Left renal cortex interstitium (tissue), 4 donors: ENCODE data around the gene RFX3. TPM values are rescaled to one million over a fixed set of nuclear protein-coding genes. Genes with fewer than 3 reads are reported as not detected.

Experiments
- DNase-seq, 4 donors: peaks; one replicate each; pipeline ENCODE4 v3.0.0-alpha.2; 2013; ENCODE audit warnings: low read depth in 4 of 4, low spot score in 2 of 4, missing footprints in 1 of 4
- polyA plus RNA-seq, 4 donors: library from polyadenylated mRNA; unstranded; fragments of 120-200 nt; gene quantifications; one replicate each; pipeline ENCODE4 v1.2.1, GENCODE V29; 2013; ENCODE audit not compliant: insufficient read length in 4 of 4

Gene RFX3
- polyA plus RNA-seq, 4 donors, result 13.5 to 21.0 (median 15.9) TPM

GRCh38 chr9:3241290-3241689 lies 284.5 kb downstream of the RFX3 start:
- no peak for DNase-seq

- peak in 3 of 4 donors; percentile 14 to 54 (median 19) for DNase-seq
Measured at GRCh38 chr9:3240656-3241268, 285.0 kb downstream of the RFX3 start.

GRCh38 chr9:3239240-3239639 lies 286.6 kb downstream of the RFX3 start:
- DNase-seq, result no peak

- no peak for DNase-seq
Measured at GRCh38 chr9:3238236-3238635, 287.6 kb downstream of the RFX3 start.

- no peak for DNase-seq
Measured at GRCh38 chr9:3237121-3237520, 288.7 kb downstream of the RFX3 start.

GRCh38 chr9:3235497-3235896 lies 290.3 kb downstream of the RFX3 start:
- DNase-seq, result no peak

- DNase-seq, result no peak
Measured at GRCh38 chr9:3224931-3225330, 300.9 kb downstream of the RFX3 start.

- no peak for DNase-seq
Measured at GRCh38 chr9:3215658-3216057, 310.1 kb downstream of the RFX3 start.

- no peak for DNase-seq
Measured at GRCh38 chr9:3214741-3215140, 311.1 kb downstream of the RFX3 start.

- DNase-seq, result no peak
Measured at GRCh38 chr9:3205421-3206095, 320.2 kb downstream of the RFX3 start.

GRCh38 chr9:3200331-3200774 lies 325.4 kb downstream of the RFX3 start:
- DNase-seq, result no peak

GRCh38 chr9:3193791-3194190 lies 332.0 kb downstream of the RFX3 start:
- DNase-seq, result no peak

- no peak for DNase-seq
Measured at GRCh38 chr9:3191715-3192114, 334.1 kb downstream of the RFX3 start.

GRCh38 chr9:3189113-3189861 lies 336.5 kb downstream of the RFX3 start:
- DNase-seq, result no peak

GRCh38 chr9:3186751-3187150 lies 339.1 kb downstream of the RFX3 start:
- DNase-seq, result no peak

GRCh38 chr9:3181049-3181953 lies 344.5 kb downstream of the RFX3 start:
- DNase-seq, result peak; percentile 20 to 48 (median 30)

- peak in 1 of 4 donors; percentile 12 for DNase-seq
Measured at GRCh38 chr9:3180696-3181048, 345.1 kb downstream of the RFX3 start.

GRCh38 chr9:3179711-3180110 lies 346.1 kb downstream of the RFX3 start:
- no peak for DNase-seq

GRCh38 chr9:3177936-3178335 lies 347.9 kb downstream of the RFX3 start:
- no peak for DNase-seq

GRCh38 chr9:3177146-3177761 lies 348.5 kb downstream of the RFX3 start:
- DNase-seq, result no peak
